WTC11 (cell line): Measurements from ENCODE around the gene MED27. TPM values are rescaled to one million over a fixed set of nuclear protein-coding genes. Genes with fewer than 3 reads are reported as not detected.

Experiments used
- ATAC-seq: fragments of 200-7000 bp; cut with Tn5 transposase; 2 replicates; pipeline ENCODE4 v1.10.0; 2021; ENCODE audit warnings: mild to moderate bottlenecking, moderate library complexity
- CTCF ChIA-PET: fragments of 300-600 bp; sonication (Branson Sonifier 250); formaldehyde crosslinking; loops from one replicate; lab custom pipeline; 2021; ENCODE audit warnings: antibody characterized with exemption; lab: Charles Lee
- POLR2A ChIA-PET: fragments of 350-600 bp; sonication (Branson Sonifier 250); formaldehyde crosslinking; loops from one replicate; lab custom pipeline; 2021; ENCODE audit warnings: antibody characterized with exemption; lab: Charles Lee
- DNase-seq: peaks from one replicate; pipeline ENCODE4 v3.0.0; 2021; ENCODE audit warnings: low spot score
- H3K27ac Mint-ChIP-seq: 2 replicates; pipeline ENCODE4 v1.8.0; 2021; ENCODE audit warnings: mixed read lengths
- H3K27me3 Mint-ChIP-seq: 2 replicates; pipeline ENCODE4 v1.8.0; 2021; ENCODE audit warnings: low read depth, mild to moderate bottlenecking, moderate library complexity, mixed read lengths
- H3K36me3 Mint-ChIP-seq: 2 replicates; pipeline ENCODE4 v1.8.0; 2021; ENCODE audit warnings: mixed read lengths
- H3K4me1 Mint-ChIP-seq: 2 replicates; pipeline ENCODE4 v1.8.0; 2022; ENCODE audit warnings: mixed read lengths
- H3K4me3 Mint-ChIP-seq: 2 replicates; pipeline ENCODE4 v1.8.0; 2021; ENCODE audit warnings: mild to moderate bottlenecking, moderate library complexity, mixed read lengths
- H3K9me3 Mint-ChIP-seq: 2 replicates; pipeline ENCODE4 v1.8.0; 2021; ENCODE audit warnings: mixed read lengths
- CDX4 ChIP-seq: fragments of 250-450 bp; sonication (Bioruptor Pico); IDR thresholded peaks from 2 replicates; pipeline ENCODE4 v1.9.0; 2021; ENCODE audit warnings: moderate library complexity, mild to moderate bottlenecking, inconsistent platforms, borderline replicate concordance
- CTCF ChIP-seq: fragments of 200-600 bp; IDR thresholded peaks from 2 replicates; pipeline ENCODE4 v1.8.0; 2022; ENCODE audit warnings: antibody characterized with exemption
- FOXP4 ChIP-seq: sonication (generic); formaldehyde crosslinking; IDR thresholded peaks from 2 replicates; pipeline ENCODE4 v1.8.0; 2022; ENCODE audit warnings: mild to moderate bottlenecking, missing genetic modification reagents
- HMGA2 ChIP-seq: fragments of 250-450 bp; sonication (Bioruptor Pico); IDR thresholded peaks from 2 replicates; pipeline ENCODE4 v1.4.0; 2021; ENCODE audit warnings: mild to moderate bottlenecking, moderate library complexity
- JUN ChIP-seq: sonication (generic); formaldehyde crosslinking; IDR thresholded peaks from 2 replicates; pipeline ENCODE4 v1.8.0; 2023; ENCODE audit warnings: mild to moderate bottlenecking, missing genetic modification reagents
- KAT7 ChIP-seq: sonication (generic); formaldehyde crosslinking; IDR thresholded peaks from 2 replicates; pipeline ENCODE4 v1.8.1; 2023; ENCODE audit warnings: missing genetic modification reagents, mild to moderate bottlenecking, borderline replicate concordance
- MLX ChIP-seq: sonication (generic); formaldehyde crosslinking; IDR thresholded peaks from 2 replicates; pipeline ENCODE4 v1.8.1; 2023; ENCODE audit warnings: mild to moderate bottlenecking, missing genetic modification reagents, moderate library complexity
- NFATC4 ChIP-seq: fragments of 250-450 bp; sonication (Bioruptor Pico); IDR thresholded peaks from 2 replicates; pipeline ENCODE4 v1.9.0; 2021; ENCODE audit warnings: mild to moderate bottlenecking
- NFE2L1 ChIP-seq: sonication (generic); formaldehyde crosslinking; IDR thresholded peaks from 2 replicates; pipeline ENCODE4 v1.8.1; 2023; ENCODE audit warnings: missing genetic modification reagents
- PRDM15 ChIP-seq: sonication (generic); formaldehyde crosslinking; IDR thresholded peaks from 2 replicates; pipeline ENCODE4 v1.8.0; 2022; ENCODE audit warnings: missing genetic modification reagents
- RELA ChIP-seq: sonication (generic); formaldehyde crosslinking; IDR thresholded peaks from 2 replicates; pipeline ENCODE4 v1.8.1; 2022; ENCODE audit warnings: missing genetic modification reagents, mild to moderate bottlenecking, borderline replicate concordance
- RORB ChIP-seq: fragments of 250-450 bp; sonication (Bioruptor Pico); IDR thresholded peaks from 2 replicates; pipeline ENCODE4 v1.9.0; 2021; ENCODE audit warnings: mild to moderate bottlenecking
- SOX15 ChIP-seq: fragments of 250-450 bp; sonication (Bioruptor Pico); IDR thresholded peaks from 2 replicates; pipeline ENCODE4 v1.9.0; 2021; ENCODE audit warnings: mild to moderate bottlenecking
- TEAD1 ChIP-seq: sonication (generic); formaldehyde crosslinking; IDR thresholded peaks from 2 replicates; pipeline ENCODE4 v1.8.0; 2022; ENCODE audit warnings: mild to moderate bottlenecking, missing genetic modification reagents
- ZNF138 ChIP-seq: sonication (generic); formaldehyde crosslinking; conservative IDR thresholded peaks from 2 replicates; pipeline ENCODE4 v1.8.1; 2022; ENCODE audit warnings: mild to moderate bottlenecking, moderate library complexity, missing genetic modification reagents
- ZNF219 ChIP-seq: sonication (generic); formaldehyde crosslinking; IDR thresholded peaks from 2 replicates; pipeline ENCODE4 v1.8.0; 2023; ENCODE audit warnings: missing genetic modification reagents, mild to moderate bottlenecking, borderline replicate concordance
- ZNF423 ChIP-seq: fragments of 250-450 bp; sonication (Bioruptor Pico); IDR thresholded peaks from 2 replicates; pipeline ENCODE4 v2.1.2; 2022; ENCODE audit warnings: mild to moderate bottlenecking, moderate library complexity
- total RNA-seq: library from RNA; stranded (reverse); gene quantifications from 3 replicates; pipeline ENCODE4 v1.2.3, GENCODE V29; 2021
- TF ChIP-seq, protein P1 (sequence below): sonication (generic); formaldehyde crosslinking; IDR thresholded peaks from 2 replicates; pipeline ENCODE4 v1.8.1; 2023; ENCODE audit warnings: mild to moderate bottlenecking, missing genetic modification reagents
- TF ChIP-seq, protein P2 (sequence below): sonication (generic); formaldehyde crosslinking; conservative IDR thresholded peaks from 2 replicates; pipeline ENCODE4 v1.8.1; 2023; ENCODE audit warnings: mild to moderate bottlenecking, low read depth, missing genetic modification reagents, moderate library complexity
- TF ChIP-seq, protein P3 (sequence below): sonication (generic); formaldehyde crosslinking; IDR thresholded peaks from 2 replicates; pipeline ENCODE4 v1.8.1; 2022; ENCODE audit warnings: low read depth, mild to moderate bottlenecking, moderate library complexity, missing genetic modification reagents, borderline replicate concordance

MED27 gene
- total RNA-seq, 1 experiment from 2014 or later, result 27.9 TPM

- Mint-ChIP-seq H3K9me3 (0 out of 2 replicates have a peak, but pooled peaks cover 3% of the 10 kb centered on the region), H3K27me3 (peaks cover 13% of the 10 kb centered on the region), H3K36me3 (no peaks in the 10 kb centered on the region)
- POLR2A ChIA-PET, result no interaction called here
- CTCF ChIA-PET, result no interaction called here
- DNase-seq, result no peak
- TF ChIP-seq, protein P1, sequence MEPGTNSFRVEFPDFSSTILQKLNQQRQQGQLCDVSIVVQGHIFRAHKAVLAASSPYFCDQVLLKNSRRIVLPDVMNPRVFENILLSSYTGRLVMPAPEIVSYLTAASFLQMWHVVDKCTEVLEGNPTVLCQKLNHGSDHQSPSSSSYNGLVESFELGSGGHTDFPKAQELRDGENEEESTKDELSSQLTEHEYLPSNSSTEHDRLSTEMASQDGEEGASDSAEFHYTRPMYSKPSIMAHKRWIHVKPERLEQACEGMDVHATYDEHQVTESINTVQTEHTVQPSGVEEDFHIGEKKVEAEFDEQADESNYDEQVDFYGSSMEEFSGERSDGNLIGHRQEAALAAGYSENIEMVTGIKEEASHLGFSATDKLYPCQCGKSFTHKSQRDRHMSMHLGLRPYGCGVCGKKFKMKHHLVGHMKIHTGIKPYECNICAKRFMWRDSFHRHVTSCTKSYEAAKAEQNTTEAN (CRISPR knock-in tag), result no peak
- no peak for TF ChIP-seq TEAD1 (CRISPR knock-in tag)
- no peak for TF ChIP-seq HMGA2 (CRISPR knock-in tag)
- TF ChIP-seq ZNF423, result no peak
- TF ChIP-seq MLX (CRISPR knock-in tag), result no peak
- no peak for TF ChIP-seq NFE2L1 (CRISPR knock-in tag)
- TF ChIP-seq, protein P2, sequence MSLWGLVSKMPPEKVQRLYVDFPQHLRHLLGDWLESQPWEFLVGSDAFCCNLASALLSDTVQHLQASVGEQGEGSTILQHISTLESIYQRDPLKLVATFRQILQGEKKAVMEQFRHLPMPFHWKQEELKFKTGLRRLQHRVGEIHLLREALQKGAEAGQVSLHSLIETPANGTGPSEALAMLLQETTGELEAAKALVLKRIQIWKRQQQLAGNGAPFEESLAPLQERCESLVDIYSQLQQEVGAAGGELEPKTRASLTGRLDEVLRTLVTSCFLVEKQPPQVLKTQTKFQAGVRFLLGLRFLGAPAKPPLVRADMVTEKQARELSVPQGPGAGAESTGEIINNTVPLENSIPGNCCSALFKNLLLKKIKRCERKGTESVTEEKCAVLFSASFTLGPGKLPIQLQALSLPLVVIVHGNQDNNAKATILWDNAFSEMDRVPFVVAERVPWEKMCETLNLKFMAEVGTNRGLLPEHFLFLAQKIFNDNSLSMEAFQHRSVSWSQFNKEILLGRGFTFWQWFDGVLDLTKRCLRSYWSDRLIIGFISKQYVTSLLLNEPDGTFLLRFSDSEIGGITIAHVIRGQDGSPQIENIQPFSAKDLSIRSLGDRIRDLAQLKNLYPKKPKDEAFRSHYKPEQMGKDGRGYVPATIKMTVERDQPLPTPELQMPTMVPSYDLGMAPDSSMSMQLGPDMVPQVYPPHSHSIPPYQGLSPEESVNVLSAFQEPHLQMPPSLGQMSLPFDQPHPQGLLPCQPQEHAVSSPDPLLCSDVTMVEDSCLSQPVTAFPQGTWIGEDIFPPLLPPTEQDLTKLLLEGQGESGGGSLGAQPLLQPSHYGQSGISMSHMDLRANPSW (CRISPR knock-in tag), result no peak
- no peak for TF ChIP-seq CDX4 (CRISPR knock-in tag)
- TF ChIP-seq ZNF138 (CRISPR knock-in tag), result no peak
- no peak for TF ChIP-seq SOX15 (CRISPR knock-in tag)
- no peak for TF ChIP-seq RORB
- TF ChIP-seq PRDM15 (CRISPR knock-in tag), result no peak
- no peak for TF ChIP-seq JUN (CRISPR knock-in tag)
- TF ChIP-seq, protein P3, sequence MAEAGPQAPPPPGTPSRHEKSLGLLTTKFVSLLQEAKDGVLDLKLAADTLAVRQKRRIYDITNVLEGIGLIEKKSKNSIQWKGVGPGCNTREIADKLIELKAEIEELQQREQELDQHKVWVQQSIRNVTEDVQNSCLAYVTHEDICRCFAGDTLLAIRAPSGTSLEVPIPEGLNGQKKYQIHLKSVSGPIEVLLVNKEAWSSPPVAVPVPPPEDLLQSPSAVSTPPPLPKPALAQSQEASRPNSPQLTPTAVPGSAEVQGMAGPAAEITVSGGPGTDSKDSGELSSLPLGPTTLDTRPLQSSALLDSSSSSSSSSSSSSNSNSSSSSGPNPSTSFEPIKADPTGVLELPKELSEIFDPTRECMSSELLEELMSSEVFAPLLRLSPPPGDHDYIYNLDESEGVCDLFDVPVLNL (CRISPR knock-in tag), result no peak
- TF ChIP-seq FOXP4 (CRISPR knock-in tag), result no peak
- TF ChIP-seq CTCF, result no peak
- no peak for TF ChIP-seq ZNF219 (CRISPR knock-in tag)
- TF ChIP-seq NFATC4 (CRISPR knock-in tag), result no peak
- TF ChIP-seq KAT7 (CRISPR knock-in tag), result no peak
- no peak for TF ChIP-seq RELA
- TF ChIP-seq, all 79 proteins: peak for 0
- no peak for ATAC-seq
- peaks cover 3% of the 10 kb centered on the region; the same call in 1 of the 2 replicates for H3K4me1 Mint-ChIP-seq
- no peak overlapping the region for H3K4me3 Mint-ChIP-seq
- no peak overlapping the region for H3K27ac Mint-ChIP-seq
Observed at GRCh38 chr9:132116583-132116982, 36.9 kb upstream of the MED27 start.
